ENCODE results near the gene LPAR1.
"Not testable (repeated sequence)": the region's sequence is repeated elsewhere in the genome, so short reads cannot be mapped to it uniquely, and the experiment has no call there.

LPAR1 gene

DNA sequence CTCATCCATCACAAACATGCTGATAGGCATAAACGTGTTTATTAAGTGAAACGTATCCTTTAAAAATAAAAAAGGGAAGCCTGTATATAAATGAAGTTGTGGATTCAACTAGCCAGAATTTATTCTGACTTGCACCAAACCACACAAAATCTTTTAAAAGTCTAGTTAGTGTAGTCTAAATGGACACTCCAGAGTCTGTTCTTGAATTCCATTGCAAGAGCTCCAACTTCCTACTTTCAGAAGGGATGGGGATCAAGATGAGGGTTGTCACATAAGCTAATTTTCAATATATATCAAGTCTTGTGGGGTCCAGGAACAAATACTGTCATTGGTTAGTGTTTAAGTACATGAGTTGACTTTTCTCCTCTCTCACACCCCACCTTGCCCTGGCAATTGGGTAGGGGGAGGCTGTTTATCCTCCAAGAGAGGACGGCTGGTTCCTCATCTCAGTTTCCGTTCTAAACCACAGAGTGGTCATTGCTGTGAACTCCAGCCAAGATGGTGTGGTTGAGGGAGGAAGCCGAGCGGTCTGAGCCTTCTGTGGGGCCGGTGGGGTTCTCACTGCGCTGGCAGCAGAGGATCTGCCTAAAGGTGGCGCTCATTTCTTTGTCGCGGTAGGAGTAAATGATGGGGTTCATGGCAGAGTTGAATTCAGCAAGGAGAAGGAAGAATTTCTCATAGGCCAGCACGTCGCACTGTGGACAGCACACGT is 163.2 kb downstream of the LPAR1 start:
- Mint-ChIP-seq H3K27me3 (peaks cover 17% of the 10 kb centered on the region), H3K4me1 (ENCODE audit: low read depth) (peaks cover 43% of the 10 kb centered on the region), H3K27ac (peak overlapping the region; percentile 52), H3K4me3 (no peak overlapping the region), H3K9me3 (no peaks in the 10 kb centered on the region), H3K36me3 (ENCODE audit: low read depth) (peaks cover 21% of the 10 kb centered on the region)
- intact Hi-C loops (cut with micrococcal nuclease): loop anchor here (10.0 kb wide), 3 partner anchors 80 to 420 kb away; partner anchors contain the start of gene LPAR1

DNA sequence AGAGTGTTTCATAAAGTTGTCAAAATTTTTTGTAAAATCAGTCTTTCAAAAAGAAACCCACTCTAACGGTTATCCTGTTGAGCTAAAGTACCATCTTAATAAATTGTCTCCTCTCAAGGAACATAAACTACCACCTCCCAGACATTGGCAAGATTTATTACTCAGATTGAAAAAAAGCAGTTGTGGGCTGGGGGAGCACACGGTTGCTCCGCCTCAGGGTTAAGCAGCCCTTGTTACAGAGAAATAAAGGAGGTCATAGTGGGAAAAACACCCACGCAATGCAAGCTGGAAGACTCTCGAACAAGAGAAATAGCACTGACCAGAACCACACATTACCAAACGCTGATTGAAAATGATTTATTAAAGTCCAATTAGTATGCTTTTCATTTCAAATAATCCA is 165.3 kb downstream of the LPAR1 start:
- intact Hi-C loops (cut with micrococcal nuclease): loop anchor here (10.0 kb wide), 3 partner anchors 82 to 422 kb away; partner anchors contain the start of gene LPAR1
- Mint-ChIP-seq H3K27me3 (peaks cover 12% of the 10 kb centered on the region), H3K4me3 (no peak overlapping the region), H3K4me1 (ENCODE audit: low read depth) (peaks cover 34% of the 10 kb centered on the region), H3K27ac (no peak overlapping the region), H3K9me3 (peaks cover 5% of the 10 kb centered on the region), H3K36me3 (ENCODE audit: low read depth) (peaks cover 21% of the 10 kb centered on the region)

DNA sequence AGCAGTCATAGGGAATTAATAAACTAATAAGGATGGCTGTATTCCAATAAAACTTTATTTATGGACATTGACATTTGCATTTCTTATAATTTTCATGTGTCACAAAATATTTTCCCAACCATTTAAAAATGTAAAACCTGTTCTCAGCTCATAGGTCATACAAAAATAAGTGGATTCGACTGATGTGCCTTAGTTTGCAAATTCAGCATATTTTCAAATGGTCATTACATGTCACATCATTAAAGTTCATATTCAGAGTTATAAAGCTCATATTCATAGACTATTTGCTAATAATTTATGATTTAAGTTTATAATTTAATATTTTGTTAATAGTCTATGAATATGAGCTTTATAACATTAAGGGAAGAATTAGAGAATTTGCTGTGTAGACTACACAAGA is 166.5 kb downstream of the LPAR1 start:
- H3K4me3 Mint-ChIP-seq: no peak overlapping the region
- H3K4me1 Mint-ChIP-seq (ENCODE audit: low read depth): peaks cover 44% of the 10 kb centered on the region
- H3K27ac Mint-ChIP-seq: no peak overlapping the region
- peaks cover 7% of the 10 kb centered on the region for H3K9me3 Mint-ChIP-seq
- intact Hi-C loops (cut with micrococcal nuclease): loop anchor here (10.0 kb wide), 3 partner anchors 83 to 423 kb away; partner anchors contain the start of gene LPAR1
- peaks cover 21% of the 10 kb centered on the region for H3K36me3 Mint-ChIP-seq (ENCODE audit: low read depth)
- H3K27me3 Mint-ChIP-seq: peaks cover 12% of the 10 kb centered on the region

DNA sequence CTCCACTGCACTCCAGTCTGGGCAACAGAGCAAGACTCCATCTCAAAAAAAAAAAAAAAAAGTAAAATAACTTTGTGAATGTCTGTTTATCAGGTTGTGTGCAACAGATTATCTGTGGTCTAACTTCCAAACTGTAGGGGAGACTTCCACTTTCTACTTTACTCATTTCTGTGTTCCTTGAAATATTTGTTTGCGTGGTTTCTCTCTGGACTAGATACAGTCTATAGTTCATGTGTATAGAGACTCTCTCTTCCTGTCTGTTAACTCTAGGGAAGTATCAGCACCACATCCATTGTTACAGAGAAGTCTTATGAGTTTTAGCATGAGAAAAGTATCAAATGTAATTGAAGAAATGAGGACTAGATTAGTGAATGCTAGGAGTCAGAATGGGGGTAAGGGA is 168.3 kb downstream of the LPAR1 start:
- peaks cover 7% of the 10 kb centered on the region for H3K9me3 Mint-ChIP-seq
- H3K4me1 Mint-ChIP-seq (ENCODE audit: low read depth): peaks cover 36% of the 10 kb centered on the region
- peaks cover 12% of the 10 kb centered on the region for H3K27me3 Mint-ChIP-seq
- H3K4me3 Mint-ChIP-seq: no peak overlapping the region
- peak overlapping the region; percentile 72 for H3K27ac Mint-ChIP-seq
- intact Hi-C loops (cut with micrococcal nuclease): loop anchor here (10.0 kb wide), 3 partner anchors 85 to 425 kb away; partner anchors contain the start of gene LPAR1
- peaks cover 14% of the 10 kb centered on the region for H3K36me3 Mint-ChIP-seq (ENCODE audit: low read depth)

DNA sequence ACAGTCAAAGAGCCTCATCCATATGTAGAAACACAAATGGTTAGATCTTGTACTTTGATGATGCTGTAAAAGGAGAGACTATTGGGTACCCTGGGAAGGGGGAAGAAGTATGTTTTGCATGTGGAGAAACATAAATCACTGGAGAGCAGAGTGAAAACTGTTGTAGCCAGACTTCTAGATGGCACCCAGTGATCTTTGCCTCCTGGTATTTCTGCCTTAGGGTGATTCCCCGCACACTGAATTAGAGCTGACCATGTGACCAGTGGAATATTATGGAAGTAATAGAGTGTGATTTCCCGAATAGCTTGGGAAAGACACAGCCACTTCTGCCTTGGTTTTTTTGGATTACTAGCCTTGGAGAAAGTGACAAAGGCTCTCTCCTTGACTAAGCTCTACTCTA is 174.3 kb downstream of the LPAR1 start:
- intact Hi-C loops (cut with micrococcal nuclease): no loop called here
- peaks cover 22% of the 10 kb centered on the region for H3K36me3 Mint-ChIP-seq (ENCODE audit: low read depth)
- peaks cover 53% of the 10 kb centered on the region for H3K9me3 Mint-ChIP-seq
- H3K4me3 Mint-ChIP-seq: no peak overlapping the region
- H3K4me1 Mint-ChIP-seq (ENCODE audit: low read depth): peaks cover 15% of the 10 kb centered on the region
- no peak overlapping the region for H3K27ac Mint-ChIP-seq
- no peaks in the 10 kb centered on the region for H3K27me3 Mint-ChIP-seq

DNA sequence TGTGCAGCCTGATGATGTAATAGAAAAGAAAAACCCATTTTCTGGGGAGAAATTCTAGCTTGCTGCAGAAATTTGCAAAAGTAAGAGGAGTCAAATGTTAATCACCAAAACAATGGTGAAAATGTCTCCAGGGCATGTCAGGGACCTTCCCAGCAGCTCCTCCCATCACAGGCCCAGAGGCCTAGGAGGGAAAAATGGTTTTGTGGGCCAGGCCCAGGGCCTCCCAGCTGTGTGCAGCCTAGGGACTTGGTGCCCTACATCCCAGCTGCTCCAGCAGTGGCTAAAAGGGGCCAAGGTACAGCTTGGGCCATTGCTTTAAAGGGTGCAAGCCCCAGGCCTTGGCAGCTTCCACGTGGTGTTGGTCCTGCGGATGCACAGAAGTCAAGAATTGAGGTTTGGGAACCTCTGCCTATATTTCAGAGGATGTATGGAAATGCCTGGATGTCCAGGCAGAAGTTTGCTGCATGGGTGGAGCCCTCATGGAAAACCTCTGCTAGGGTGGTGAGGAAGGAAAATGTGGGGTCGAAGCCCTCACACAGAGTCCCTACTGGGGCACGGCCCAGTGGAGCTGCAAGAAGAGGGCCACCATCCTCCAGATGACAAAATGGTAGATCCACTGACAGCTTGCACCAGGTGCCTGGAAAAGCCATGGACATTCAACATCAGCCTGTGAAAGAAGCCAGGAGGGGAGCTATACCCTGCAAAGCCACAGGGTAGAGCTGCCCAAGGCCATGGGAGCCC is 176.7 kb downstream of the LPAR1 start:
- intact Hi-C loops (cut with micrococcal nuclease); H3K4me3 Mint-ChIP-seq; H3K27ac Mint-ChIP-seq; H3K27me3 Mint-ChIP-seq; H3K4me1 Mint-ChIP-seq (ENCODE audit: low read depth): not testable (repeated sequence)
- Mint-ChIP-seq H3K36me3 (ENCODE audit: low read depth) (peaks cover 22% of the 10 kb centered on the region), H3K9me3 (peaks cover 69% of the 10 kb centered on the region)

DNA sequence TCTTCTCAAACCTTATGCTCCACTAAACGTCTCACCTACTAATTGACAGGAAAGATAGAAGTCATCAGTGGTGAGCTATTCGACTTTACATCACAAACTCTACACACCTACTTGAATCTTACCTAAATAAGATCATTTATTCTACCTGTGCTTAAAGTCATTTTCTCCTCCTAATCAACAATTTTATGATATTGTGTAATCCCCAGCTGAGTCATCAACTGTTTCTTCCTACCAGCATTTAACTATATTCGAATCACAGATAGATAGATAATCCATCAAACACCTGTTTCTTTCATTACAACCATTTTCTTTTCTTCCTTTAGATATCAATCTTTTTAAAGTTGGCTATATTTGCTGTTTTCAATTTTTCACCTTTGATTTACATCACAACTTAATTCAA is 181.5 kb downstream of the LPAR1 start:
- peaks cover 83% of the 10 kb centered on the region for H3K9me3 Mint-ChIP-seq
- H3K4me1 Mint-ChIP-seq (ENCODE audit: low read depth): no peaks in the 10 kb centered on the region
- H3K27ac Mint-ChIP-seq: no peak overlapping the region
- H3K4me3 Mint-ChIP-seq: no peak overlapping the region
- no peaks in the 10 kb centered on the region for H3K27me3 Mint-ChIP-seq
- peaks cover 9% of the 10 kb centered on the region for H3K36me3 Mint-ChIP-seq (ENCODE audit: low read depth)
- intact Hi-C loops (cut with micrococcal nuclease): no loop called here

DNA sequence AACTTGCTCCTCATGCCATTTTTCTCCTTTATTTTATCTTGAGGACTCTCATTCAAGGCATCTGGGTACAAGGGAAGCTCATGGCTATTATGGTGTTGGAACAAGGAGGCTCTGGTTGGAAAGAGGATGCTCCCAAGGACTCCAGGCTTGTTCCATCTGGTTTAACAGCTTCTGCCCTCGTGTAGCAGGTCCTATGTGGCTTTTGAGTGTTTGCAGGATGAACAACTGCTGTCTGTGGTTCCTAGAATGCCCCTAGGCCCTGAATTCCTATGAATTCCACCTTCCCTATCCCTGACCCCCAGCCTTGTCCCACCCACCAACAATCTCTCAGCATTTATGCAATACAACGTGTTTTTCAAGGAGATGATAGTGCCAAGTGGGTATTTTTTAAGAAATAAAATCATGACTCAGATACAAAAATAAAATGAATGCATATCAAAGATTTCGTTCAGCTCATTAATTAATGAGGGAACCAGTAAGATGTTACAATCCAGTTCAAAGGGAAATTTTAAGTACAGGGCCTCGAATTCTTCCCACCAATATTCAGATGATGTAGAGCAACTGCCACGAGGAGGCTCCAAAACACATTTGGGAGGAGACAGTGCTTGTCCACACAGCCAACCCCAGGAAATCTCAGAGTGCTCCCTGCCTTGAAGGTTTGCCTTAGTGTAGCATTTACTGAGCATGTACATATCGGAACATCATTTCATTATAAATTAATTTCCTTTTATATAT is 187.7 kb downstream of the LPAR1 start:
- no peaks in the 10 kb centered on the region for H3K36me3 Mint-ChIP-seq (ENCODE audit: low read depth)
- intact Hi-C loops (cut with micrococcal nuclease): no loop called here

DNA sequence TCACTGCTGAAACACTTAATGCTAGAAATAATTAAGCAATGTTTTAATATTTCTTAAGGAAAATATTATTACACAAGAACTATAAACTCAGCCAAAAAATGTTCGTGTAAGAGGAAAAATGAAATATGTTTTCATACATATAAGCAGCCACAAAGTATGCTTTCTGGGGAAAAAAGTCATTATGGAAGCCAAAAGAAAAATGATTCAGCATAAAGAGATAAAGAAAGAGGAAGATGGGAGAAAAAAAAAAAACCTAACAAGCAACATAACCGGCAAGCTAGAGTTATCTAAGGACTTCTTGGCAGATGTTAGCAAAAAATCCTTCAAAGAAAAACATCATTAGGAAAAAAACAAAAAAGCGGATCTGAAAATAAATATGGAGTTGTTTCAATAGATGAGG is 190.6 kb downstream of the LPAR1 start:
- Mint-ChIP-seq H3K4me3 (peak overlapping the region; percentile 42), H3K27ac (peak overlapping the region; percentile 77), H3K4me1 (ENCODE audit: low read depth) (peaks cover 9% of the 10 kb centered on the region), H3K9me3 (peaks cover 12% of the 10 kb centered on the region), H3K27me3 (peaks cover 2% of the 10 kb centered on the region), H3K36me3 (ENCODE audit: low read depth) (no peaks in the 10 kb centered on the region)
- intact Hi-C loops (cut with micrococcal nuclease): no loop called here

More for the DNA sequence above, 187.7 kb downstream of the LPAR1 start:
- Mint-ChIP-seq H3K27ac (no peak overlapping the region), H3K9me3 (peaks cover 27% of the 10 kb centered on the region), H3K4me1 (ENCODE audit: low read depth) (peaks cover 9% of the 10 kb centered on the region), H3K4me3 (no peak overlapping the region), H3K27me3 (no peaks in the 10 kb centered on the region)

DNA sequence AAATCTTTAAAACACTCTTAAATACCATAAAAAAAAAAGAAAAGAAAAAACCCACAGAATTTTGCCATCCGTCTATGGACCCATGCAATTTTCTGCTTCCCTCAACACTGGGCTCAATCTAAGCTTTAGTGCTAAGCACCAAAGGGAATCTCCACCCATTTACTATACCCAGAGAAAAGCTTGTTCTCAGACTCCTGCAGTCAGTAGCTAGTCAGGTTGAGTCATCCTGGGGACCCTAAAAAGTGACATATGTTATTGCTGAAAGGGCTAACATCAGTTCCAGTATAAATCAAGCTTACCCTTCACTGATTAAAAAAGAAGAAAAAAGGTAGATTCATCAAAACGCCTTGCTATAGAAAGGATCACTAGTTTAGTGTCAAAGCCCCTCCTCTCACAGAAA is 192.1 kb downstream of the LPAR1 start:
- intact Hi-C loops (cut with micrococcal nuclease): no loop called here
- Mint-ChIP-seq H3K4me3 (no peak overlapping the region), H3K9me3 (peaks cover 10% of the 10 kb centered on the region), H3K4me1 (ENCODE audit: low read depth) (peaks cover 9% of the 10 kb centered on the region), H3K27me3 (peaks cover 2% of the 10 kb centered on the region), H3K36me3 (ENCODE audit: low read depth) (no peaks in the 10 kb centered on the region), H3K27ac (no peak overlapping the region)

DNA sequence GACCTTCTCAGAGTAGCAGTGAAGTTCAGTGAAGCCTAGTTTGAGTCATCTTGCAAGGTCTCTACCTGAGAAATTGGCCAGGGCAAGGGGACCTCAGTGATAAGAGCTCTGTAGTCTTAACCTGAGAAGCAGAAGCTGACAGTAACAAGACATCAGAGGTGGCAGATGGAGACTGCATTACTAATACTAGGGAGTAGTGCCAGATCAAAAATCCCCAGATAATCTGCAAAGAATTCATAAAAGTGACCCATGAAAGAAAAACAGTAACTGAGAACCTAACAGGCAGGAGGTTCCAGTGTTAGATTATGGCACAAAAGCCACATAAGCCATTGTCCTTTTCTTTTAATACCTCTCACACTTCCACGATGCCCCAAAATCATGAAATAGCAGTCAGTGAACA is 194.1 kb downstream of the LPAR1 start:
- H3K27me3 Mint-ChIP-seq: peaks cover 2% of the 10 kb centered on the region
- peak overlapping the region; percentile 23 for H3K27ac Mint-ChIP-seq
- intact Hi-C loops (cut with micrococcal nuclease): no loop called here
- peaks cover 10% of the 10 kb centered on the region for H3K9me3 Mint-ChIP-seq
- H3K36me3 Mint-ChIP-seq (ENCODE audit: low read depth): no peaks in the 10 kb centered on the region
- H3K4me3 Mint-ChIP-seq: no peak overlapping the region
- peaks cover 9% of the 10 kb centered on the region for H3K4me1 Mint-ChIP-seq (ENCODE audit: low read depth)

DNA sequence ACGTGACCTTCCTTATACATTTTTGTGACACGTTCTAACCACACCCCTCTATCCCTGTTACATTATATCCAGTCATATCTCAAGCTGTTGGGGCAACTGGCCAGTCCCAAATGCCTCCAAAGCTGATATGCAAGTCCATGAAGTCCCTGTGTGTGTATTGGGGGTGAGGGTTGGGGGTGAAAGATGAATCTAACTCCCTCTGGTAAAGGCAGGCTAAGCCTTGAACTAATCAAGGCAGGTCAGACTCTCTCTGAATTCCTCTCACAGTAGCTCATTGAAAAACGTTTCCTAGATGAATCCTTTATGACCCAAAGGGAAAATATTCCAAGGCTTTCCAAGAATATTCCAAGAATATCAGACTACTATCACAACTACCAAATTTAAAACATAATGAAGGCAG is 195.3 kb downstream of the LPAR1 start:
- H3K27me3 Mint-ChIP-seq: peaks cover 2% of the 10 kb centered on the region
- no peak overlapping the region for H3K4me3 Mint-ChIP-seq
- no peaks in the 10 kb centered on the region for H3K36me3 Mint-ChIP-seq (ENCODE audit: low read depth)

DNA sequence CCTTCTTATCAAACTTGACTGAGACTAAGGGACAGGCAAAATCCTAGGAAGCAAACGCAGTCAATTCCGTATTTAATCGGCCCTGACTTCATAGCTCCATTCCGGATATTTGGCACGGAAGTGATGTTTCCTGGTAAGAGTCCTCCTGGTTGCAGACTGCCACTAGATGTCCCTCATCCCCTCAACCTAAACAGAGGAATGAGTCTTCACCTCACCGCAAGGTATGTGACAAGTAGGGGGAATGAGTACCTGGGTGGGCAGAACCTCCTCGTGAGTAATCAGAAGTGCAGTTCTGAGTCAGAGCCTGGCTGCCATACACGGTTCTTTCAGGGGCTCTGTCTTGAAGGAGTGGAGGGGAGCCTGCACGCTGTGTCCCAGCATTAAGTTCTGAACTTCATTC is 196.1 kb downstream of the LPAR1 start:
- Mint-ChIP-seq H3K4me3 (no peak overlapping the region), H3K27ac (no peak overlapping the region), H3K36me3 (ENCODE audit: low read depth) (no peaks in the 10 kb centered on the region), H3K4me1 (ENCODE audit: low read depth) (no peaks in the 10 kb centered on the region), H3K27me3 (peaks cover 2% of the 10 kb centered on the region), H3K9me3 (peaks cover 10% of the 10 kb centered on the region)
- intact Hi-C loops (cut with micrococcal nuclease): no loop called here

More for the DNA sequence above, 195.3 kb downstream of the LPAR1 start:
- peaks cover 6% of the 10 kb centered on the region for H3K4me1 Mint-ChIP-seq (ENCODE audit: low read depth)
- intact Hi-C loops (cut with micrococcal nuclease): no loop called here
- H3K9me3 Mint-ChIP-seq: peaks cover 10% of the 10 kb centered on the region
- H3K27ac Mint-ChIP-seq: no peak overlapping the region

All from dendritic cell treated with granulocyte-macrophage colony-stimulating factor and Interleukin-4, amounts not matched to agents 40 ng/mL and 50 ng/mL, for 4 days (primary cell).